ENCODE results near the gene RAMACL. TPM values are rescaled to one million over a fixed set of nuclear protein-coding genes. Genes with fewer than 3 reads are reported as not detected.
"Not testable (repeated sequence)": the region's sequence is repeated elsewhere in the genome, so short reads cannot be mapped to it uniquely, and the experiment has no call there.

RAMACL gene
- total RNA-seq (1 to 10 TPM in 1 of 5 experiments, under 1 TPM in 4; 0.43 to 1.2 (median 0.78) TPM), polyA plus RNA-seq (not detected), total RNA-seq (not detected)

- Histone ChIP-seq H3K27me3 (ENCODE audit: control insufficient read depth in 2 of 2, insufficient read depth in 2 of 2, low read length in 2 of 2) (no peaks in the 10 kb centered on the region), H3K36me3 (ENCODE audit: control insufficient read depth in 2 of 3, insufficient read depth in 3 of 3, low read length in 3 of 3) (no peaks in the 10 kb centered on the region), H3K27ac (ENCODE audit: low read depth, low read length) (no peak within 1 kb of the TSS), H3K4me3 (ENCODE audit: low read length) (no peak within 1 kb of the TSS), H3K9me3 (ENCODE audit: control insufficient read depth in 2 of 3, low read length in 3 of 3) (no peaks in the 10 kb centered on the region), H3K4me1 (ENCODE audit: control insufficient read depth in 2 of 2, insufficient read depth in 2 of 2, low read length in 2 of 2) (peaks cover 0 to 5% of the 10 kb centered on the region in 2 donors)
- H3K36me3 Mint-ChIP-seq = no peaks in the 10 kb centered on the region
- H3K4me3 Mint-ChIP-seq = no peak within 1 kb of the TSS
- CTCF ChIA-PET = no interaction called here
- POLR2A ChIA-PET = no interaction called here
- ATAC-seq = peak; percentile 86
- H3K4me1 Mint-ChIP-seq = peaks cover 0 to 18% (median 12%) of the 10 kb centered on the region in 7 donors
- peak in 8 of 9 donors; percentile 28 to 61 (median 40) for DNase-seq
- H3K27ac Mint-ChIP-seq = no peak within 1 kb of the TSS
- intact Hi-C loops (cut with micrococcal nuclease) = loop anchor here (1.0 to 2.0 kb wide), 2 partner anchors 40 to 41 kb away; partner anchors contain the start of gene RPS6KA2 (in 2 of the 2)
- H3K9me3 Mint-ChIP-seq = no peaks in the 10 kb centered on the region
- H3K27me3 Mint-ChIP-seq = no peaks in the 10 kb centered on the region
Observed at GRCh38 chr6:166586424-166587156, at the start of gene RAMACL. RAMACL (minus strand) TSS chr6:166586678; CDS start chr6:166586477, 201 bp downstream.

- CTCF ChIA-PET = no interaction called here
- Mint-ChIP-seq H3K36me3 (peaks cover 0 to 5% (median 0%) of the 10 kb centered on the region in 5 donors), H3K9me3 (peaks cover 0 to 1% (median 0%) of the 10 kb centered on the region in 11 donors), H3K27me3 (peaks cover 23 to 51% (median 38%) of the 10 kb centered on the region in 5 donors), H3K4me1 (peaks cover 0 to 12% (median 7%) of the 10 kb centered on the region in 7 donors), H3K4me3 (no peak overlapping the region), H3K27ac (no peak overlapping the region)
- Histone ChIP-seq H3K27ac (ENCODE audit: low read depth, low read length) (no peak overlapping the region), H3K9me3 (ENCODE audit: control insufficient read depth in 2 of 3, low read length in 3 of 3) (no peaks in the 10 kb centered on the region), H3K4me1 (ENCODE audit: control insufficient read depth in 2 of 2, insufficient read depth in 2 of 2, low read length in 2 of 2) (no peaks in the 10 kb centered on the region), H3K27me3 (ENCODE audit: control insufficient read depth in 2 of 2, insufficient read depth in 2 of 2, low read length in 2 of 2) (no peaks in the 10 kb centered on the region), H3K36me3 (ENCODE audit: control insufficient read depth in 2 of 3, insufficient read depth in 3 of 3, low read length in 3 of 3) (no peaks in the 10 kb centered on the region), H3K4me3 (ENCODE audit: low read length) (no peak overlapping the region)
- ATAC-seq = no peak
- intact Hi-C loops (cut with micrococcal nuclease) = no loop called here
- POLR2A ChIA-PET = no interaction called here
- no peak for DNase-seq
Observed at GRCh38 chr6:166635013-166635970, 48.8 kb upstream of the RAMACL start.

- H3K36me3 ChIP-seq (ENCODE audit: control insufficient read depth in 2 of 3, insufficient read depth in 3 of 3, low read length in 3 of 3); H3K4me1 ChIP-seq (ENCODE audit: control insufficient read depth in 2 of 2, insufficient read depth in 2 of 2, low read length in 2 of 2); H3K36me3 Mint-ChIP-seq; H3K4me3 ChIP-seq (ENCODE audit: low read length); H3K9me3 ChIP-seq (ENCODE audit: control insufficient read depth in 2 of 3, low read length in 3 of 3); CTCF ChIA-PET; H3K27me3 ChIP-seq (ENCODE audit: control insufficient read depth in 2 of 2, insufficient read depth in 2 of 2, low read length in 2 of 2); ATAC-seq; H3K27ac ChIP-seq (ENCODE audit: low read depth, low read length); intact Hi-C loops (cut with micrococcal nuclease); H3K27ac Mint-ChIP-seq; DNase-seq; H3K4me3 Mint-ChIP-seq; H3K4me1 Mint-ChIP-seq; H3K9me3 Mint-ChIP-seq: not testable (repeated sequence)
- peaks cover 25 to 46% (median 32%) of the 10 kb centered on the region in 5 donors for H3K27me3 Mint-ChIP-seq
- POLR2A ChIA-PET = interaction anchor here (1.6 kb wide), 1 partner anchor 15 kb away, joined by 5 read pairs; no protein-coding TSS in a partner anchor
Observed at GRCh38 chr6:166634581-166634980, 48.1 kb upstream of the RAMACL start.

GRCh38 chr6:166633732-166634535 lies 47.5 kb upstream of the RAMACL start:
- CTCF ChIA-PET = no interaction called here
- intact Hi-C loops (cut with micrococcal nuclease) = no loop called here
- ATAC-seq (peak; percentile 58), DNase-seq (no peak)
- peaks cover 0 to 5% (median 0%) of the 10 kb centered on the region in 5 donors for H3K36me3 Mint-ChIP-seq
- Histone ChIP-seq H3K4me3 (ENCODE audit: low read length) (no peak overlapping the region), H3K36me3 (ENCODE audit: control insufficient read depth in 2 of 3, insufficient read depth in 3 of 3, low read length in 3 of 3) (no peaks in the 10 kb centered on the region), H3K4me1 (ENCODE audit: control insufficient read depth in 2 of 2, insufficient read depth in 2 of 2, low read length in 2 of 2) (peaks cover 0 to under 1% of the 10 kb centered on the region in 2 donors), H3K9me3 (ENCODE audit: control insufficient read depth in 2 of 3, low read length in 3 of 3) (no peaks in the 10 kb centered on the region), H3K27ac (ENCODE audit: low read depth, low read length) (no peak overlapping the region), H3K27me3 (ENCODE audit: control insufficient read depth in 2 of 2, insufficient read depth in 2 of 2, low read length in 2 of 2) (no peaks in the 10 kb centered on the region)
- peak overlapping the region in 1 of 9 donors; percentile 89 for H3K27ac Mint-ChIP-seq
- H3K27me3 Mint-ChIP-seq = peaks cover 21 to 40% (median 26%) of the 10 kb centered on the region in 5 donors
- no peak overlapping the region for H3K4me3 Mint-ChIP-seq
- H3K4me1 Mint-ChIP-seq = peaks cover 0 to 9% (median 0%) of the 10 kb centered on the region in 7 donors
- POLR2A ChIA-PET = interaction anchor here (1.6 kb wide), 1 partner anchor 15 kb away, joined by 5 read pairs; no protein-coding TSS in a partner anchor
- peaks cover 0 to 1% (median 0%) of the 10 kb centered on the region in 11 donors for H3K9me3 Mint-ChIP-seq

- no peaks in the 10 kb centered on the region for H3K36me3 ChIP-seq (ENCODE audit: control insufficient read depth in 2 of 3, insufficient read depth in 3 of 3, low read length in 3 of 3)
- H3K4me3 Mint-ChIP-seq = no peak overlapping the region
- no peaks in the 10 kb centered on the region for H3K9me3 ChIP-seq (ENCODE audit: control insufficient read depth in 2 of 3, low read length in 3 of 3)
- no peak overlapping the region for H3K27ac Mint-ChIP-seq
- ATAC-seq (no peak), DNase-seq (no peak)
- intact Hi-C loops (cut with micrococcal nuclease) = no loop called here
- peaks cover 10 to 37% (median 25%) of the 10 kb centered on the region in 5 donors for H3K27me3 Mint-ChIP-seq
- no peak overlapping the region for H3K27ac ChIP-seq (ENCODE audit: low read depth, low read length)
- no peaks in the 10 kb centered on the region for H3K36me3 Mint-ChIP-seq
- no peak overlapping the region for H3K4me3 ChIP-seq (ENCODE audit: low read length)
- H3K27me3 ChIP-seq (ENCODE audit: control insufficient read depth in 2 of 2, insufficient read depth in 2 of 2, low read length in 2 of 2) = no peaks in the 10 kb centered on the region
- CTCF ChIA-PET = interaction anchor here (0.7 kb wide), 1 partner anchor 535 kb away, joined by 4 read pairs; no protein-coding TSS in a partner anchor
- POLR2A ChIA-PET = no interaction called here
- peaks cover 6 to 18% (median 8%) of the 10 kb centered on the region in 7 donors for H3K4me1 Mint-ChIP-seq
- H3K9me3 Mint-ChIP-seq = peaks cover 0 to 1% (median 0%) of the 10 kb centered on the region in 11 donors
- H3K4me1 ChIP-seq (ENCODE audit: control insufficient read depth in 2 of 2, insufficient read depth in 2 of 2, low read length in 2 of 2) = peaks cover 6 to 10% of the 10 kb centered on the region in 2 donors
Observed at GRCh38 chr6:166632731-166633130, 46.3 kb upstream of the RAMACL start.

GRCh38 chr6:166630462-166630861 lies 44.0 kb upstream of the RAMACL start:
- peak overlapping the region in 1 of 9 donors; percentile 45 for H3K27ac Mint-ChIP-seq
- H3K27me3 ChIP-seq (ENCODE audit: control insufficient read depth in 2 of 2, insufficient read depth in 2 of 2, low read length in 2 of 2) = no peaks in the 10 kb centered on the region
- POLR2A ChIA-PET = interaction anchor here (1.4 kb wide), 1 partner anchor 16 kb away, joined by 3 read pairs; no protein-coding TSS in a partner anchor
- intact Hi-C loops (cut with micrococcal nuclease) = no loop called here
- peaks cover 6 to 16% of the 10 kb centered on the region in 2 donors for H3K4me1 ChIP-seq (ENCODE audit: control insufficient read depth in 2 of 2, insufficient read depth in 2 of 2, low read length in 2 of 2)
- H3K36me3 ChIP-seq (ENCODE audit: control insufficient read depth in 2 of 3, insufficient read depth in 3 of 3, low read length in 3 of 3) = no peaks in the 10 kb centered on the region
- H3K27ac ChIP-seq (ENCODE audit: low read depth, low read length) = no peak overlapping the region
- H3K4me3 ChIP-seq (ENCODE audit: low read length) = no peak overlapping the region
- no peaks in the 10 kb centered on the region for H3K9me3 ChIP-seq (ENCODE audit: control insufficient read depth in 2 of 3, low read length in 3 of 3)
- no peak overlapping the region for H3K4me3 Mint-ChIP-seq
- H3K36me3 Mint-ChIP-seq = no peaks in the 10 kb centered on the region
- H3K27me3 Mint-ChIP-seq = peaks cover 5 to 42% (median 22%) of the 10 kb centered on the region in 5 donors
- DNase-seq (no peak), ATAC-seq (no peak)
- CTCF ChIA-PET = no interaction called here
- H3K9me3 Mint-ChIP-seq = peaks cover 0 to 1% (median 0%) of the 10 kb centered on the region in 11 donors
- peaks cover 8 to 27% (median 13%) of the 10 kb centered on the region in 7 donors for H3K4me1 Mint-ChIP-seq
